Neural cell (in vitro differentiated cells): Measurements from ENCODE around the gene ATP5F1E. TPM values are rescaled to one million over a fixed set of nuclear protein-coding genes. Genes with fewer than 3 reads are reported as not detected.

ENCODE experiments used
- H2AFZ ChIP-seq: fragments of 200-600, 300-800 bp; sonication (generic), shearing (Covaris generic); 2 replicates; pipeline ENCODE4 v1.6.0; 2014; ENCODE audit warnings: low read depth, mild to moderate bottlenecking, antibody characterized with exemption, low read length, moderate library complexity
- H3F3A ChIP-seq: fragments of 200-600 bp; shearing (Covaris generic); 2 replicates; pipeline ENCODE4 v1.6.1; 2016; ENCODE audit warnings: mild to moderate bottlenecking, moderate library complexity, mixed read lengths, antibody characterized with exemption, low read length; ENCODE audit not compliant: insufficient read depth, poor library complexity, severe bottlenecking
- H3K27ac ChIP-seq: fragments of 200-600, 300-800 bp; sonication (generic), shearing (Covaris generic); 2 replicates; pipeline ENCODE4 v1.5.1; 2014; ENCODE audit warnings: mild to moderate bottlenecking, low read length, moderate library complexity
- H3K27me3 ChIP-seq: fragments of 300-800, 200-600 bp; sonication (generic), shearing (Covaris generic); 2 replicates; pipeline ENCODE4 v1.6.0; 2014; ENCODE audit warnings: mild to moderate bottlenecking, low read depth, low read length, moderate library complexity; ENCODE audit not compliant: insufficient read depth
- H3K36me3 ChIP-seq: fragments of 300-800, 200-600 bp; sonication (generic), shearing (Covaris generic); 2 replicates; pipeline ENCODE4 v1.5.1; 2014; ENCODE audit warnings: mild to moderate bottlenecking, antibody characterized with exemption, low read length, moderate library complexity; ENCODE audit not compliant: insufficient read depth
- H3K4me2 ChIP-seq: fragments of 300-800, 200-600 bp; sonication (generic), shearing (Covaris generic); 2 replicates; pipeline ENCODE4 v1.6.0; 2014; ENCODE audit warnings: mild to moderate bottlenecking, low read length
- H3K4me3 ChIP-seq: fragments of 300-800, 200-600 bp; sonication (generic), shearing (Covaris generic); 2 replicates; pipeline ENCODE4 v1.5.1; 2014; ENCODE audit warnings: mild to moderate bottlenecking, low read length, moderate library complexity
- H3K79me2 ChIP-seq: fragments of 200-600 bp; shearing (Covaris generic); replicated peaks from 2 replicates; pipeline ENCODE4 v1.6.0; 2014; ENCODE audit warnings: mild to moderate bottlenecking, low read length, moderate library complexity; ENCODE audit not compliant: insufficient read depth
- H3K9ac ChIP-seq: fragments of 300-800, 200-600 bp; sonication (generic), shearing (Covaris generic); 2 replicates; pipeline ENCODE4 v1.6.1; 2016; ENCODE audit warnings: mild to moderate bottlenecking, low read length, mixed read lengths
- H3K9me2 ChIP-seq: fragments of 200-600 bp; shearing (Covaris generic); 2 replicates; pipeline ENCODE4 v1.6.1; 2016; ENCODE audit warnings: mild to moderate bottlenecking, low read length, mixed read lengths; ENCODE audit not compliant: insufficient read depth
- H3K9me3 ChIP-seq: fragments of 200-600, 300-800 bp; sonication (generic), shearing (Covaris generic); 2 replicates; pipeline ENCODE4 v1.6.1; 2016; ENCODE audit warnings: mild to moderate bottlenecking, mixed run types, low read length, moderate library complexity, mixed read lengths
- H4K20me1 ChIP-seq: fragments of 200-600 bp; shearing (Covaris generic); 2 replicates; pipeline ENCODE4 v1.6.1; 2016; ENCODE audit warnings: mild to moderate bottlenecking, mixed run types; ENCODE audit not compliant: insufficient read depth
- CTCF ChIP-seq: fragments of 450-650 bp; IDR thresholded peaks from 2 replicates; pipeline ENCODE4 v1.5.1; 2014; ENCODE audit warnings: antibody characterized with exemption, mild to moderate bottlenecking, moderate library complexity; ENCODE audit not compliant: poor library complexity, severe bottlenecking
- EP300 ChIP-seq: fragments of 450-650 bp; conservative IDR thresholded peaks from 2 replicates; pipeline ENCODE4 v1.6.1; 2014; ENCODE audit warnings: antibody characterized with exemption, mild to moderate bottlenecking, moderate library complexity; ENCODE audit not compliant: poor library complexity, severe bottlenecking
- EZH2 ChIP-seq: fragments of 200-600, 300-800 bp; shearing (Covaris generic), sonication (generic); IDR thresholded peaks from 2 replicates; pipeline ENCODE4 v1.6.1; 2014; ENCODE audit warnings: antibody characterized with exemption, low read length, borderline replicate concordance, mild to moderate bottlenecking; ENCODE audit not compliant: insufficient read depth, poor library complexity, severe bottlenecking
- MXI1 ChIP-seq: fragments of 450-650 bp; conservative IDR thresholded peaks from 2 replicates; pipeline ENCODE4 v1.6.1; 2014; ENCODE audit warnings: antibody characterized with exemption, mild to moderate bottlenecking; ENCODE audit not compliant: poor library complexity, severe bottlenecking
- POLR2AphosphoS5 ChIP-seq: IDR thresholded peaks from 2 replicates; pipeline ENCODE4 v1.6.1; 2012
- RAD21 ChIP-seq: fragments of 450-650 bp; conservative IDR thresholded peaks from 2 replicates; pipeline ENCODE4 v1.6.1; 2014; ENCODE audit warnings: antibody characterized with exemption, mild to moderate bottlenecking, moderate library complexity
- REST ChIP-seq: IDR thresholded peaks from 2 replicates; pipeline ENCODE4 v1.6.1; 2012; ENCODE audit warnings: borderline replicate concordance
- SMC3 ChIP-seq: fragments of 450-650 bp; conservative IDR thresholded peaks from 2 replicates; pipeline ENCODE4 v1.6.1; 2014; ENCODE audit warnings: antibody characterized with exemption, mild to moderate bottlenecking, moderate library complexity; ENCODE audit not compliant: poor library complexity
- TAF1 ChIP-seq: IDR thresholded peaks from 2 replicates; pipeline ENCODE4 v1.6.1; 2012; ENCODE audit warnings: low read depth
- polyA plus RNA-seq: library from polyadenylated mRNA; depleted of rRNA; stranded (reverse); fragments of >200 nt; gene quantifications from 2 replicates; pipeline ENCODE4 v1.2.3, GENCODE V29; 2014

The ATP5F1E gene
- polyA plus RNA-seq, 1 donor from 2014 or later: 133 TPM

- no peaks in the 10 kb centered on the region for H3K79me2 ChIP-seq
- no peak overlapping the region for H3K4me2 ChIP-seq
- no peak overlapping the region for H3K27ac ChIP-seq
- H4K20me1 ChIP-seq: no peaks in the 10 kb centered on the region
- no peak overlapping the region for H3K9ac ChIP-seq
- H3K9me3 ChIP-seq: no peaks in the 10 kb centered on the region
- H3K9me2 ChIP-seq: no peaks in the 10 kb centered on the region
- no peaks in the 10 kb centered on the region for H3K36me3 ChIP-seq
- H3K4me3 ChIP-seq: no peak overlapping the region
- TF ChIP-seq TAF1: no peak
- no peak for TF ChIP-seq REST
- no peaks in the 10 kb centered on the region for H3K27me3 ChIP-seq
- no peaks in the 10 kb centered on the region for H3F3A ChIP-seq
- H2AFZ ChIP-seq: no peak overlapping the region
Measured at GRCh38 chr20:59037386-59037785, 5.3 kb upstream of the ATP5F1E start.

GRCh38 chr20:59035381-59035780 is 3.2 kb upstream of the ATP5F1E start:
- H3K27me3 ChIP-seq: no peaks in the 10 kb centered on the region
- H3K27ac ChIP-seq: no peak overlapping the region
- H3K4me2 ChIP-seq: no peak overlapping the region
- H3F3A ChIP-seq: no peaks in the 10 kb centered on the region
- peaks cover 12% of the 10 kb centered on the region for H3K79me2 ChIP-seq
- H3K36me3 ChIP-seq: no peaks in the 10 kb centered on the region
- H3K9me3 ChIP-seq: no peaks in the 10 kb centered on the region
- H3K4me3 ChIP-seq: no peak overlapping the region
- H3K9me2 ChIP-seq: no peaks in the 10 kb centered on the region
- no peak overlapping the region for H3K9ac ChIP-seq
- no peaks in the 10 kb centered on the region for H4K20me1 ChIP-seq
- TF ChIP-seq TAF1 (no peak), POLR2AphosphoS5 (no peak), RAD21 (no peak), MXI1 (no peak), REST (no peak), EP300 (no peak), EZH2 (no peak), SMC3 (no peak), CTCF (no peak)
- H2AFZ ChIP-seq: no peak overlapping the region
